Stimulated activated CD8-positive, alpha-beta memory T cell treated with anti-CD3 and anti-CD28 coated beads, Interleukin-4, amount 100 ng/mL, for 1 hour (primary cell): ENCODE measurements around the gene EGF.

ENCODE experiments used
- DNase-seq, 2 donors: peaks; one replicate each; pipeline ENCODE4 v3.0.0-alpha.2; 2020; ENCODE audit warnings: low read depth in 2 of 2, low spot score in 1 of 2

The EGF gene

GRCh38 chr4:109990261-109991257 lies 77.9 kb downstream of the EGF start:
- DNase-seq = no peak

- DNase-seq = no peak
Observed at GRCh38 chr4:109993116-109993515, 80.4 kb downstream of the EGF start.

- no peak for DNase-seq
Observed at GRCh38 chr4:109994415-109994827, 81.7 kb downstream of the EGF start.

GRCh38 chr4:109996526-109996925 lies 83.8 kb downstream of the EGF start:
- no peak for DNase-seq

GRCh38 chr4:109998867-109999584 lies 86.3 kb downstream of the EGF start:
- DNase-seq = no peak

- no peak for DNase-seq
Observed at GRCh38 chr4:109999585-109999912, 86.9 kb downstream of the EGF start.

GRCh38 chr4:110002326-110002725 lies 89.6 kb downstream of the EGF start:
- DNase-seq = no peak

GRCh38 chr4:110003401-110004187 lies 90.9 kb downstream of the EGF start:
- no peak for DNase-seq

- no peak for DNase-seq
Observed at GRCh38 chr4:110004556-110004955, 91.9 kb downstream of the EGF start.

- DNase-seq = no peak
Observed at GRCh38 chr4:110005461-110006056, 92.9 kb downstream of the EGF start.

GRCh38 chr4:110007217-110007616 lies 94.5 kb downstream of the EGF start:
- DNase-seq = no peak

- no peak for DNase-seq
Observed at GRCh38 chr4:110008540-110008939, 95.9 kb downstream of the EGF start.

- DNase-seq = no peak
Observed at GRCh38 chr4:110009550-110009949, 96.9 kb downstream of the EGF start.

GRCh38 chr4:110010797-110011196 lies 98.1 kb downstream of the EGF start:
- no peak for DNase-seq

GRCh38 chr4:110012917-110013316 lies 100.2 kb downstream of the EGF start:
- no peak for DNase-seq

- DNase-seq = no peak
Observed at GRCh38 chr4:110014233-110014632, 101.5 kb downstream of the EGF start.

GRCh38 chr4:110019153-110019552 lies 106.5 kb downstream of the EGF start:
- DNase-seq = no peak

- DNase-seq = no peak
Observed at GRCh38 chr4:110020139-110020538, 107.5 kb downstream of the EGF start.

GRCh38 chr4:110020646-110021443 lies 108.2 kb downstream of the EGF start:
- DNase-seq = no peak

- no peak for DNase-seq
Observed at GRCh38 chr4:110022457-110022856, 109.8 kb downstream of the EGF start.
